Stromal cell of bone marrow (primary cell): Measurements from ENCODE around the gene GRK7.
"Not testable (repeated sequence)": the region's sequence is repeated elsewhere in the genome, so short reads cannot be mapped to it uniquely, and the experiment has no call there.

Source experiments
- DNase-seq: peaks from one replicate; pipeline ENCODE4 v3.0.0-alpha.2; 2012; ENCODE audit warnings: low read depth

The GRK7 gene

GRCh38 chr3:141764045-141764444 is 837 bp downstream of the GRK7 start:
- no peak for DNase-seq

DNA sequence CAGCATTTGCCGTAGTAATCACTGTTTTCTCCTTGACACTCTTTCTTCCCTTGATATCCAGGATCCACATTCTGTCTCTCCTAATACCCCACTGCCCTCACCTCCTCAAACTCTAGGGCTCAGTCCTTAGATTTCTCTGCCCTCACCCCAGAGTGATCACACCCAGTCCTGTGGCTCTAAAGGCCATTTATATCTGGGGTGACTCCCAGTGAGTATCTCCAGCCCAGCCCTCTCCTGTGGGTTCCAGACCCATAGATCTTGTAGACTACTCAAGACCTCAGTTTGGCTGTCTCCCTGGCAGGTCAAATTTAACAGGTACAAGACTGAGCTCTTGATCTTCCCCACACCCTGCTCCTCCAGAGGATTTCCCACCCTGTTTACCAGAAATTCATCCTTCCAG is 1.3 kb downstream of the GRK7 start:
- DNase-seq: no peak

DNA sequence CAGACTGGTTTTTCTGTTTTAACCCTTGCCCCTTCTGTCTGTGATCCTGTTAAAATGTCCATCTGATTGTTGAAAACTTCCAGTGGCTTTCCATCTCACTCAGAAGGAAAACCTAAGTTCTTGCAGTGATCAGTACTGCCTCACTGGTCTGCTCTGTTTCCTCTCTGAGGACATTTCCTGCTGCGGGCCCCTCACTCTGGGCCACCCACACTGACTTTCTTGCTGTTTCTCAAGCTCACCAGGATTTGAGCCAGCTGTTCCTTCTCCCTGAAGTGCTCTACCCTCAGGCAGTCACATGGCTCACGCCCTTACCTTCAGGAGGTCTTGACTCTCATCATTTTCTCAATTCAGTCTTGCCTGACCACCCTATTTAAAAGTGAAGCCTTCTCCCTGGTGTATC is 1.8 kb downstream of the GRK7 start:
- no peak for DNase-seq

DNA sequence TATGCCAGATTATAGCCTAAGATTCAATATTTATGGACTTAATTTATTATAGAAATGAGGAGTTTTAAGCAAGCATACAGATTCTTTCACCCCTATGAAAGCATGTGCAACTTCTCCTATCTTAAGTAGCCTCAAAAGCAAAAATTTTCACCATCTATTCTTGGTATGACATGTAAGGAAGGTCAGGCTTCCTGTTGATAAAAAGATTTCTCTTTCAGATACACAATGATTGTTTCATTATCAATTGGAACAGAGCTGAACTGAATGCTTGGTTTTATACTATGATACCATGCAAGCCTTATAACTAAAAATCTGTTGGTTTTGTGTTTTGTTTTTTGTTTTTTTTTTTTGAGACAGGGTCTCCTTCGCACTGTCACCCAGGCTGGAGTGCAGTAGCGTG is 3.9 kb downstream of the GRK7 start:
- DNase-seq: no peak

GRCh38 chr3:141769221-141769894 is 6.2 kb downstream of the GRK7 start:
- DNase-seq: peak; percentile 2

DNA sequence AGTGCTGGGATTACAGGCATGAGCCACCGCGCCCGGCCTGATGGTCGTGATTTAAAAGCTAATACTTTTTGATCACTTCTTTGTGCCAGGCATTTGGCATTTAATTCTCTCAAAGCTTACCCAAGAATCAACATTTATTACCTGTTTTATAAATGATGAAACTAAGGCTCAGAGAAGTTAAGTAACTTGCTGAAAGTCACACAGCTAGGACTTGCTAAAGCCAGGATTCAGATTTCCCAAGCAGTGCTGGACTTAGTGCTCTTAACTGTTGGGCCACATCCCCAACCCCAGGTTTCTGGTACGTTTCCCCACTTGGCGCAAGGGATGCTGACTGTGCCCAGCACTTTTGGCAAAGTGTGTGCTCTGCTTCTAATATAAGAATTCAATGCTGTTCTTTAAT is 10.5 kb downstream of the GRK7 start:
- DNase-seq: no peak

DNA sequence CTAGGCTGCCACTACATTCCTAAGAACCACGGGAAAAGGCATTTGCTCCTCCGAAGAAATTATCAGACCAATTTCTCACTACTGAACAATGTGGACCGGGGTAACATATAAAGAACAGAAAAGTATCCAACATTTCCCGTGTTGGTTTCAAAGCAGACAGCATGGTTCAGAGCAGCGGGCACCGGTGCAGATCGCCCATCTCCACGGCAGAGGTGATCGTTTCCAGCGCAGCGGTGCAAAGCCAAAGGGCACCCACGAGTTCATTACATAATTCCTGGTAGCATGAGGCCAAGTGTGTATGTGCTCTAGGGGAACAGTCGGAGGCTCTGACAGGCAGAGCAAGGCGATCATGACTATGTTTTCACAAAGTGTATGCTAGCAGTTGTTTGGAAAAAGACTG is 13.2 kb downstream of the GRK7 start:
- DNase-seq: no peak

GRCh38 chr3:141776885-141777284 is 13.7 kb downstream of the GRK7 start:
- DNase-seq: no peak

GRCh38 chr3:141777957-141778813 is 15.0 kb downstream of the GRK7 start:
- DNase-seq: no peak

- DNase-seq: no peak
Observed at GRCh38 chr3:141779667-141780066, 16.5 kb downstream of the GRK7 start.

DNA sequence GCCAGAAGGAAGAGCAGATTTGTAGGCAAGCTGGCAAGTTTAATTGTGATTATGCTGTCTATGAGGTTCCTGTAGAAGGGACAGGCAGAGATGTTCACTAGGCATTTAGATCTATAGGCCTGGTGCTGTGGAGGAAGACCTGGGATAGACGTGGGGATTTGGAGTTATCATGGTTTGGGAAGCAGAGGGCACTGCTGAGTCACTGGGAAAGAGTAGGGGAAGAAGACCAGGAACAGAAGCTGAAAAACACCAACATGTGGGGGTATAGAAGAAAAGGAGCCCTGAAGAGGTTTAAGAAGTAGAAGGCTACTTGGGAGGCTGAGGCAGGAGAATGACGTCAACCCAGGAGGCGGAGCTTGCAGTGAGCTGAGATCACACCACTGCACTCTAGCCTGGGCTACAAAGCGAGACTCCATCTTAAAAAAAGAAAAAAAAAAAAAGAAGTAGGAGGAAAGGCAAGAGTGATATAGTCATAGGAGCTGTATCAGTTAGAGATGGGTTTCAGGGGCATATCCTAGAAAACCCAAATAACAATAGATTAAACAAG is 19.3 kb downstream of the GRK7 start:
- DNase-seq: no peak

DNA sequence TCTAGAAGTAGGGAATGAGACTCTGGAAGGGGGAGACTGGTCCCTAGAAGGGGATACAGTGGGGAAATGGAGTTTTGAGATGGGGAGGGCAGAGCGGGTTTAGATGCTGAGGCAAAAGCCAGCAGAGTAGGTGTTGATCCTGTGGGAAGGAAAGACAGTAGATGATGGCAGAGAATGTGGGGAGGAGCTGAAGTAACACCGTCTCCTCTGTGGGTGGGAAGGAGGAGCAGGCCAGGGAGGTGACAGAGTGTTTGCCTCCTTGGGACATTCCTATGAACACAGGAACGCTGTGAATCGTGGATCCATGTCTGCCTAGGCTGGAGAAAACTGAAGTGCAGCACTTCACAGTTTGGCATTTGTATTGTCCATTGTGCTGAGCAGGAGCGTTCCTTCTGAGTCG is 20.4 kb downstream of the GRK7 start:
- no peak for DNase-seq

- DNase-seq: no peak
Observed at GRCh38 chr3:141784096-141784495, 20.9 kb downstream of the GRK7 start.

DNA sequence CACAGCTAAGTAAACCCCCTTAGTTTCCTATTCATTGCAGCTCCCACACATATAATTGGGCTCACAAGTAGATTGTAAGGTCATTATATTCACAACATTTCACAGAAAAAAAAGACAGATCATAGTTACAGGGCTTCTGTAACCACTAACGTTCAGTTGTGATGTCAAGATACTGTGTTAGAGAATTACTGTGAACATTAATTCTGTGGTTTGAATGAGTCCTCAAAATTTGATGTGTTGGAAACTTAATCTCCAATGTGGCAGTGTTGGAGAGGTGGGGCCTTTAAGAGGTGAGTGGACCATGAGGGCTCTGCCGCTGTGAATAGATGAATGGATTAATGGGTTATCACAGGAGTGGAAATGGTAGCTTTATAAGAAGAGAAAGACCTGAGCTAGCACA is 21.3 kb downstream of the GRK7 start:
- no peak for DNase-seq

DNA sequence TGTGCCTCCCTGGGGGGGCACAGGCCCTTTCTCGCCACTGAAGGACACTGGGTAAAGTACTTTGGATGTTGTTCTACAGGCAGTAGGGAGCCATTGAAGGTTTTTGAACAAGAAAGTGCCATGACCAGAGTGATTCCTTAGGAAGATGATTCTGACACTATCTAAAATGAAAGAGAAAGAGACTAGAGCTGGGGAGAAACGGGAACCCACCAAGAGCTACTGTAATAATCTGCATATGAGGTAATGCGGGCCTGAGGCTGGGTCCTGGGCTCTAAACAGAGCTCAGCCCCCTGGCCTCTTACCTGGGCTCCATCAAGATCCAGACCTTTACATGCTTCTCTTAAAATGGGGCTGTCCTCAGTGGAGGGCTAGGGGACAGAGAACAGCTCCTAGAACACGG is 24.9 kb downstream of the GRK7 start:
- DNase-seq: no peak

- not testable (repeated sequence) for DNase-seq
Observed at GRCh38 chr3:141788750-141789149, 25.5 kb downstream of the GRK7 start.

- no peak for DNase-seq
Observed at GRCh38 chr3:141789281-141789680, 26.1 kb downstream of the GRK7 start.

DNA sequence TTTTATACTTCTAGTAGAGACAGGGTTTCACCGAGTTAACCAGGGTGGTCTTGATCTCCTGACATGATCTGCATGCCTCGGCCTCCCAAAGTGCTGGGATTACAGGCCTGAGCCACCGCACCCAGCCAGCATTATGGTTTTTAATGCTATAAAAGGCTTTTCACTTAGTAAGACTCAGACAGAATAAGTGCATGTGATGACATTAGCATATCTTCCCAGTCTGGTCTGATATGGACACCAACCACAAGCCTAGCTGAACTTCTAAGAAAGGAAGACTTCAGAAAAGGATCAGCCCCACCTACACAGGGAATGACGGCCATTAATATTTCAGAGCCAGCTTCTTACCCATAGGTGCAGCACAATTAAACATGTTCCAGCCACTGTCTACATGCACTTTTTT is 27.0 kb downstream of the GRK7 start:
- no peak for DNase-seq

DNA sequence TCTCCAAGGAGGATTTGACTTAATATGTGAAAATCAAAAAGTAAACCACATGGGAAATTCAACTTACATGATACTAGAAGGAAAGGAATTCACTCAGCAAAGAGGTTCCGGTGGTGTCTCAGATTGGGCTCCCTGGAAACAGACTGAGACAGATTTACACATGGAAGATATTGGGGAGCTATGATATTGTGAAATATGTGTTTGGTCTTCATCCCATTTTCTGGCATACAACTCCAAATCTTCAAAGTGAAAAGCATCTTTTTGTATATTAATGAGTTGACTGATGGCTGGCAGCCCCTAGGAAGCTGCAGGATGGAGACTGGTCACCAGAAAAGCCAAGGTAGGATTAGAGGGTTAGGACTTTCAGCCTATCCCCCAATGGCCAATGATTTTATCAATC is 29.3 kb downstream of the GRK7 start:
- no peak for DNase-seq

DNA sequence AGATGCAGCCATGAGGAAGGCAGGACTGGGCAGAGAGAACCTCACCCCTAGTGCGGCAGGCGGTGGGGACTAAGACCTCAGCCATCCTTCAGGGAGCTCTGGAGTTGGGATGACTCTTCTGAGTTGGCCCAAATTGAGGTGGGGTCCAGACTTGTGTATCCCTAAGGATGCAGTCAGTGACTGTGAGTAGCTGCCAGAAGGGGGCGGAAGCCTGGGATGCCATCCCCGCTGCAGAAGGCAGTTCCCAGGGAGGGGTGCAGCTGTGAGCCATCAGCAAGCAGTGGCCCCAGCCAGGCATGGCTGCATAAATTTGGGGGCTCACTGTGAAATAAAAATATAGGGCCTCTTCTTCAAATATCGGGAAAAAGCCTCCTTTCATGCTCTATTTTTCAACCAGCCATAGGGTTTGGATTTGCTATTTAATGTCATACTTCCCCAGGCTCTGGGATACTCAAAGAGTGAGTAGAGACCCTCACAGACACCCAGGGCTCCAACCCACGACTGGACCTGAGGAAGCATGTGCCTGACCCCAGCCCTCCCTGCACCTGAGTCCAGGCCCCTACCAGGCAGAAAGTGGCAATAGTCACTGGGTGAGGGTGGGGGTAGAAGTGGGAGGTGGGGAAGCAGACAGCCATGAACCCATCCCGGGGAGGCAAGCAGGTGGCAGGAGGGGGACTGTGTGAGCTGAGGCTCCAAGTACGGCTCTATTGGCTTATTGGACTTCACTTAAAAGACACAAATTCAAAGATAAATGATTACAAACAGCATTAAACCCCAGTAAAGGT is 30.5 kb downstream of the GRK7 start:
- DNase-seq: no peak

- DNase-seq: no peak
Observed at GRCh38 chr3:141795276-141795675, 32.1 kb downstream of the GRK7 start.

- no peak for DNase-seq
Observed at GRCh38 chr3:141795741-141796080, 32.5 kb downstream of the GRK7 start.
